Stomach (tissue), 9 donors: ENCODE results near the gene SGTA. TPM values are rescaled to one million over a fixed set of nuclear protein-coding genes. Genes with fewer than 3 reads are reported as not detected.

Source experiments
- DNase-seq, 2 donors: peaks; one replicate each; pipeline versions ENCODE4 v3.0.0 to v3.0.0-alpha.2; 2013 to 2019
- H3K27ac ChIP-seq, 5 donors: fragments of 200-600 bp in 4 of 5; sonication (generic) in 4 of 5; one replicate each; pipeline ENCODE4 v1.5.1; 2013 to 2019; ENCODE audit warnings: mild to moderate bottlenecking in 1 of 5, moderate library complexity in 1 of 5
- H3K27me3 ChIP-seq, 3 donors: fragments of 200-600 bp; sonication (generic); one replicate each; pipeline ENCODE4 v1.5.1; 2017 to 2019; ENCODE audit warnings: mixed run types in 1 of 3
- H3K36me3 ChIP-seq, 4 donors: fragments of 200-600 bp; sonication (generic); 1 replicate in 3 of 4; 2 replicates in 1 of 4; pipeline ENCODE4 v1.5.1; 2016 to 2019
- H3K4me1 ChIP-seq, 4 donors: fragments of 200-600 bp; sonication (generic); one replicate each; pipeline ENCODE4 v1.5.1; 2016 to 2019
- H3K4me3 ChIP-seq, 4 donors: fragments of 200-600 bp; sonication (generic) in 3 of 4; one replicate each; pipeline ENCODE4 v1.5.1; 2016 to 2019; ENCODE audit warnings: mild to moderate bottlenecking in 1 of 4
- H3K9me3 ChIP-seq, 4 donors: fragments of 200-600 bp; sonication (generic); one replicate each; pipeline ENCODE4 v1.5.1; 2016 to 2019
- EP300 ChIP-seq: sonication (generic); formaldehyde crosslinking; IDR thresholded peaks from one replicate; pipeline ENCODE4 v1.6.1; 2017; ENCODE audit warnings: antibody characterized with exemption
- POLR2A ChIP-seq, 4 donors: fragments of 450-650 bp; IDR thresholded peaks; one replicate each; pipeline ENCODE4 v1.6.1; 2016; ENCODE audit warnings: antibody characterized with exemption in 4 of 4, control low read depth in 2 of 4, mild to moderate bottlenecking in 1 of 4, moderate library complexity in 1 of 4
- POLR2AphosphoS5 ChIP-seq, 3 donors: sonication (generic); formaldehyde crosslinking; IDR thresholded peaks; one replicate each; pipeline ENCODE4 v1.6.1; 2016; ENCODE audit warnings: antibody characterized with exemption in 3 of 3
- whole genome bisulfite sequencing, 5 donors: extraction: QIAGEN DNeasy Blood & Tissue Kit in 3 of 5; methylation state at CpG; one replicate each; pipeline versions ENCODE4 v1.1.5 to v1.1.7; 2013 to 2018; 5-methylcytosine and 5-hydroxymethylcytosine counted together
- intact Hi-C: fragments of 100-400 bp; cut with DNase I; formaldehyde crosslinking; loops from one replicate; pipeline ENCODE4 v1.15.1; 2023; ENCODE audit warnings: low total_unique reads
- polyA plus RNA-seq, 3 donors: library from polyadenylated mRNA; stranded (reverse); fragments of 200-250 nt; gene quantifications; one replicate each; pipeline ENCODE4 v1.2.3, GENCODE V29; 2013
- total RNA-seq, 5 donors: library from RNA; depleted of rRNA; stranded (reverse); fragments of >200 nt; gene quantifications; one replicate each; pipeline versions ENCODE4 v1.1.0 to v1.2.3, GENCODE V29; 2014 to 2016
- TF ChIP-seq, protein P1 (sequence below), 7 experiments: fragments of 450-650 bp in 4 of 7; fragments of 200-600 bp in 3 of 7; sonication (generic) in 3 of 7; IDR thresholded peaks; one replicate each; pipeline ENCODE4 v1.5.1; 2016 to 2019; ENCODE audit warnings: antibody characterized with exemption in 7 of 7, control low read depth in 2 of 7, mild to moderate bottlenecking in 1 of 7
- donor health status: healthy with polysubstance abuse.
- donor health status: Bipolar disorder and iron deficiency.
- donor health status: healthy.

The SGTA gene
- total and polyA plus RNA-seq, 8 donors, result 18.5 to 173 (median 52.7) TPM

- Histone ChIP-seq H3K4me3 (no peak overlapping the region), H3K27me3 (no peaks in the 10 kb centered on the region), H3K27ac (peak overlapping the region in 3 of 5 donors; percentile 5 to 76 (median 20)), H3K9me3 (no peaks in the 10 kb centered on the region), H3K36me3 (peaks cover 16 to 35% (median 30%) of the 10 kb centered on the region in 4 donors), H3K4me1 (peaks cover 17 to 64% (median 49%) of the 10 kb centered on the region in 4 donors)
- peak in 1 of 2 donors; percentile 26 for DNase-seq
- WGBS, 5 donors, result 70 to 81% (median 80%) methylated on average over 18 to 29 of the region's 29 CpGs
- TF ChIP-seq POLR2AphosphoS5 (IDR thresholded peaks at IDR 0.05), result no peak
- TF ChIP-seq, protein P1, sequence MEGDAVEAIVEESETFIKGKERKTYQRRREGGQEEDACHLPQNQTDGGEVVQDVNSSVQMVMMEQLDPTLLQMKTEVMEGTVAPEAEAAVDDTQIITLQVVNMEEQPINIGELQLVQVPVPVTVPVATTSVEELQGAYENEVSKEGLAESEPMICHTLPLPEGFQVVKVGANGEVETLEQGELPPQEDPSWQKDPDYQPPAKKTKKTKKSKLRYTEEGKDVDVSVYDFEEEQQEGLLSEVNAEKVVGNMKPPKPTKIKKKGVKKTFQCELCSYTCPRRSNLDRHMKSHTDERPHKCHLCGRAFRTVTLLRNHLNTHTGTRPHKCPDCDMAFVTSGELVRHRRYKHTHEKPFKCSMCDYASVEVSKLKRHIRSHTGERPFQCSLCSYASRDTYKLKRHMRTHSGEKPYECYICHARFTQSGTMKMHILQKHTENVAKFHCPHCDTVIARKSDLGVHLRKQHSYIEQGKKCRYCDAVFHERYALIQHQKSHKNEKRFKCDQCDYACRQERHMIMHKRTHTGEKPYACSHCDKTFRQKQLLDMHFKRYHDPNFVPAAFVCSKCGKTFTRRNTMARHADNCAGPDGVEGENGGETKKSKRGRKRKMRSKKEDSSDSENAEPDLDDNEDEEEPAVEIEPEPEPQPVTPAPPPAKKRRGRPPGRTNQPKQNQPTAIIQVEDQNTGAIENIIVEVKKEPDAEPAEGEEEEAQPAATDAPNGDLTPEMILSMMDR (IDR thresholded peaks at IDR 0.05), result no peak
- no peak for TF ChIP-seq POLR2A (IDR thresholded peaks at IDR 0.05)
- TF ChIP-seq EP300, result no peak
- intact Hi-C loops, result no loop called here
Observed at GRCh38 chr19:2771786-2772674, 11.0 kb downstream of the SGTA start.

DNA sequence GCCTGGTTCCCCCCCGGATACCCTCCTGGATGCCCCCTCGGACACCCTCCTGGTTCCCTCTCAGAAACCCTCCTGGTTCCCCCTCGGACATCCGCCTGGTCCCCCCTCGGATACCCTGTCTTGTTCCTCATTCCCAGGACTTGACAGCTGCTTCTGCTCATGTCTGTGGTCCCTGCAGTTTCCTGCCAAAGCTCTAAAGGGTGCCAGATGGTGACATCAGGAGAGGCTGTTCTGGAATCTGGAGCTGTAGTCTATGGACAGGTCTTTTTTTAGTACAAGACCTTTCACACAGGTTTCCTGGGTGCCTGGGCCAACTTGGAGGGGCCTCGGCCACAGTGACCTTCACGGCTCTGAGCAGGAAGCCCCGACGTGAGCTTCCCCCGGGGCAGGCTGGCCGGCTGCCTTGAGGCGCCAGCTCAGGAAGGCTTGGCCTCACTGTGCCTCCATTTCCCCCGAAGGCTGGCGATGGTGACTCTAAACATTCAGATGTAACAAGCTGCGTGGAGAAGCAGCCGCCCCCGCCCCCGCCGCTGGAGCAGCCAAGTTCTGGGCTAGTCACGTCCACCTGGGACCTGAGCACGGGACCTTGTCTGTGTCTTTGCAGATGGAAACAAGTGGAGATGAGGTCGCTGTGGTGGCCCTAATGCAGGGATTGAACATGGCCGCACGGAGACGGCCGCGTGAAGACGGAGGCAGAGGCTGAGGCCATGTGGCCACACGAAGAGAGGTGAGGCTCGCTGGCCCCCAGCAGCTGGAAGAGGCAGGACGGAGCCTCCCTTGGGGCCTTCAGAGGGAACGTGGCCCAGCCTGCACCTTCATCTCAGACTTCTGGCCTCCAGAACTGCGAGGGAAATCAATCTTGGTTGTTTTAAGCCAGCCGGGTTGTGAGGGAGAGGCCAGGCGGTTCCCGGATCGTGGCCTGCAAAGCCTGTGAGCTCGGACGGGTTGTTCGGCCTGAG is 12.7 kb downstream of the SGTA start:
- H3K9me3 ChIP-seq, result no peaks in the 10 kb centered on the region
- intact Hi-C loops, result no loop called here
- TF ChIP-seq POLR2A (IDR thresholded peaks at IDR 0.05) (no peak), POLR2AphosphoS5 (IDR thresholded peaks at IDR 0.05) (peak in 1 of 3 donors; percentile 17), EP300 (no peak)
- TF ChIP-seq, protein P1 (IDR thresholded peaks at IDR 0.05), result no peak
- DNase-seq, result peak in 1 of 2 donors; percentile 87
- no peak overlapping the region for H3K4me3 ChIP-seq
- H3K4me1 ChIP-seq, result peaks cover 10 to 49% (median 38%) of the 10 kb centered on the region in 4 donors
- peak overlapping the region; percentile 16 to 78 (median 69) for H3K27ac ChIP-seq
- no peaks in the 10 kb centered on the region for H3K27me3 ChIP-seq
- WGBS, 5 donors, result 66 to 81% (median 71%) methylated on average over 33 to 40 of the region's 40 CpGs
- peaks cover 32 to 52% (median 43%) of the 10 kb centered on the region in 4 donors for H3K36me3 ChIP-seq

- no peaks in the 10 kb centered on the region for H3K27me3 ChIP-seq
- H3K27ac ChIP-seq, result peak overlapping the region in 2 of 5 donors; percentile 76 to 78
- intact Hi-C loops, result no loop called here
- TF ChIP-seq EP300, result no peak
- no peak for TF ChIP-seq POLR2AphosphoS5 (IDR thresholded peaks at IDR 0.05)
- no peaks in the 10 kb centered on the region for H3K9me3 ChIP-seq
- no peak for DNase-seq
- H3K4me1 ChIP-seq, result peaks cover 10 to 40% (median 28%) of the 10 kb centered on the region in 4 donors
- no peak overlapping the region for H3K4me3 ChIP-seq
- peaks cover 42 to 63% (median 54%) of the 10 kb centered on the region in 4 donors for H3K36me3 ChIP-seq
- 71 to 96% (median 94%) methylated on average over 3 to 8 of the region's 8 CpGs for WGBS, 5 donors
Observed at GRCh38 chr19:2769218-2769617, 13.9 kb downstream of the SGTA start.

GRCh38 chr19:2768365-2769132 is 14.5 kb downstream of the SGTA start:
- Histone ChIP-seq H3K36me3 (peaks cover 48 to 69% (median 61%) of the 10 kb centered on the region in 4 donors), H3K27ac (no peak overlapping the region), H3K9me3 (no peaks in the 10 kb centered on the region), H3K4me3 (no peak overlapping the region), H3K27me3 (no peaks in the 10 kb centered on the region), H3K4me1 (peaks cover 10 to 36% (median 28%) of the 10 kb centered on the region in 4 donors)
- intact Hi-C loops, result no loop called here
- TF ChIP-seq EP300 (no peak), POLR2A (IDR thresholded peaks at IDR 0.05) (no peak), POLR2AphosphoS5 (IDR thresholded peaks at IDR 0.05) (no peak)
- TF ChIP-seq, protein P1 (IDR thresholded peaks at IDR 0.05), result no peak
- DNase-seq, result no peak
- 88 to 95% (median 92%) methylated on average over 24 to 29 of the region's 29 CpGs for WGBS, 5 donors
